ENCODE results near the gene MAPK1. TPM values are rescaled to one million over a fixed set of nuclear protein-coding genes. Genes with fewer than 3 reads are reported as not detected.
A peak's percentile ranks its signal among the peaks of the same experiment; 100 is the strongest.
"Not testable (repeated sequence)": the region's sequence is repeated elsewhere in the genome, so short reads cannot be mapped to it uniquely, and the experiment has no call there.

The MAPK1 gene
- total RNA-seq = 130 and 149 TPM in 2 replicates

GRCh38 chr22:21867528-21868266, at the start of gene MAPK1:
Gene MAPK1 (minus strand): TSS chr22:21867645. CDS start chr22:21867440, 205 bp downstream.
- no peaks in the 10 kb centered on the region for H3K27me3 Mint-ChIP-seq
- H3K9me3 Mint-ChIP-seq = peaks cover 3% of the 10 kb centered on the region
- peaks cover 50% of the 10 kb centered on the region for H3K4me1 Mint-ChIP-seq
- H3K27ac Mint-ChIP-seq = peak within 1 kb of the TSS; percentile 100
- DNase-seq (peak; percentile 94), ATAC-seq (ENCODE audit: low read depth) (peak; percentile 88)
- H3K4me3 Mint-ChIP-seq = peak within 1 kb of the TSS; percentile 95
- POLR2A ChIA-PET = interaction anchor here (0.6 to 1.8 kb wide), 9 partner anchors 9 to 238 kb away, joined by 3 to 10 read pairs (median 4); partner anchors contain the start of genes YDJC and YPEL1
- no peak for TF ChIP-seq CTCF (IDR thresholded peaks at IDR 0.05)
- H3K36me3 Mint-ChIP-seq (ENCODE audit: low read depth) = peaks cover 18% of the 10 kb centered on the region
- intact Hi-C loops (cut with micrococcal nuclease) = loop anchor here (1.0 to 5.0 kb wide), 7 partner anchors 35 to 950 kb away; partner anchors contain the start of genes CRKL, PPIL2, PPM1F and YPEL1
- CTCF ChIA-PET = interaction anchor here (1.8 kb wide), 1 partner anchor 71 kb away, joined by 5 read pairs; no protein-coding TSS in a partner anchor

- no peak overlapping the region for H3K4me3 Mint-ChIP-seq
- no peaks in the 10 kb centered on the region for H3K27me3 Mint-ChIP-seq
- H3K9me3 Mint-ChIP-seq = no peaks in the 10 kb centered on the region
- ChIA-PET POLR2A (interaction anchor here (0.6 kb wide), 1 partner anchor 11 kb away, joined by 10 read pairs; no protein-coding TSS in a partner anchor), CTCF (no interaction called here)
- no peak overlapping the region for H3K27ac Mint-ChIP-seq
- DNase-seq (no peak), ATAC-seq (ENCODE audit: low read depth) (no peak)
- no peak for TF ChIP-seq CTCF (IDR thresholded peaks at IDR 0.05)
- H3K4me1 Mint-ChIP-seq = no peaks in the 10 kb centered on the region
- intact Hi-C loops (cut with micrococcal nuclease) = no loop called here
- H3K36me3 Mint-ChIP-seq (ENCODE audit: low read depth) = no peaks in the 10 kb centered on the region
Observed at GRCh38 chr22:21916309-21916918, 49.0 kb upstream of the MAPK1 start.

- no peak overlapping the region for H3K4me3 Mint-ChIP-seq
- H3K27ac Mint-ChIP-seq = no peak overlapping the region
- no peaks in the 10 kb centered on the region for H3K4me1 Mint-ChIP-seq
- no peak for ATAC-seq (ENCODE audit: low read depth)
- intact Hi-C loops (cut with micrococcal nuclease) = no loop called here
- H3K9me3 Mint-ChIP-seq = no peaks in the 10 kb centered on the region
- no peak for DNase-seq
- TF ChIP-seq CTCF (IDR thresholded peaks at IDR 0.05) = no peak
- ChIA-PET POLR2A (interaction anchor here (0.6 kb wide), 1 partner anchor 11 kb away, joined by 10 read pairs; no protein-coding TSS in a partner anchor), CTCF (no interaction called here)
- H3K36me3 Mint-ChIP-seq (ENCODE audit: low read depth) = no peaks in the 10 kb centered on the region
- no peaks in the 10 kb centered on the region for H3K27me3 Mint-ChIP-seq
Observed at GRCh38 chr22:21915624-21916308, 48.3 kb upstream of the MAPK1 start.

- H3K27ac Mint-ChIP-seq; H3K27me3 Mint-ChIP-seq; DNase-seq; intact Hi-C loops (cut with micrococcal nuclease); H3K9me3 Mint-ChIP-seq; H3K36me3 Mint-ChIP-seq (ENCODE audit: low read depth); H3K4me1 Mint-ChIP-seq; H3K4me3 Mint-ChIP-seq; CTCF ChIA-PET; ATAC-seq (ENCODE audit: low read depth): not testable (repeated sequence)
- POLR2A ChIA-PET = interaction anchor here (1.5 kb wide), 1 partner anchor 47 kb away, joined by 6 read pairs; the partner anchor contains the start of gene MAPK1
Observed at GRCh38 chr22:21914033-21914642, 46.7 kb upstream of the MAPK1 start.

- ATAC-seq (ENCODE audit: low read depth); H3K27ac Mint-ChIP-seq; DNase-seq; H3K27me3 Mint-ChIP-seq; H3K9me3 Mint-ChIP-seq; intact Hi-C loops (cut with micrococcal nuclease); H3K4me3 Mint-ChIP-seq; CTCF ChIA-PET; H3K36me3 Mint-ChIP-seq (ENCODE audit: low read depth); H3K4me1 Mint-ChIP-seq; POLR2A ChIA-PET: not testable (repeated sequence)
Observed at GRCh38 chr22:21910367-21910766, 42.9 kb upstream of the MAPK1 start.
